ENCODE measurements around the gene TRIM58.

Gene TRIM58

GRCh38 chr1:247857069-247857984 is at the start of gene TRIM58:
Gene TRIM58 (plus strand): TSS chr1:247857187. CDS start chr1:247857247, 60 bp downstream.
- in situ Hi-C loops (cut with HindIII; ENCODE audit: low sequenced_read_pairs): no loop called here
- H3K4me3 ChIP-seq (ENCODE audit: low read depth, low read length): peak within 1 kb of the TSS; percentile 48
- TF ChIP-seq, protein P1, sequence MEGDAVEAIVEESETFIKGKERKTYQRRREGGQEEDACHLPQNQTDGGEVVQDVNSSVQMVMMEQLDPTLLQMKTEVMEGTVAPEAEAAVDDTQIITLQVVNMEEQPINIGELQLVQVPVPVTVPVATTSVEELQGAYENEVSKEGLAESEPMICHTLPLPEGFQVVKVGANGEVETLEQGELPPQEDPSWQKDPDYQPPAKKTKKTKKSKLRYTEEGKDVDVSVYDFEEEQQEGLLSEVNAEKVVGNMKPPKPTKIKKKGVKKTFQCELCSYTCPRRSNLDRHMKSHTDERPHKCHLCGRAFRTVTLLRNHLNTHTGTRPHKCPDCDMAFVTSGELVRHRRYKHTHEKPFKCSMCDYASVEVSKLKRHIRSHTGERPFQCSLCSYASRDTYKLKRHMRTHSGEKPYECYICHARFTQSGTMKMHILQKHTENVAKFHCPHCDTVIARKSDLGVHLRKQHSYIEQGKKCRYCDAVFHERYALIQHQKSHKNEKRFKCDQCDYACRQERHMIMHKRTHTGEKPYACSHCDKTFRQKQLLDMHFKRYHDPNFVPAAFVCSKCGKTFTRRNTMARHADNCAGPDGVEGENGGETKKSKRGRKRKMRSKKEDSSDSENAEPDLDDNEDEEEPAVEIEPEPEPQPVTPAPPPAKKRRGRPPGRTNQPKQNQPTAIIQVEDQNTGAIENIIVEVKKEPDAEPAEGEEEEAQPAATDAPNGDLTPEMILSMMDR (IDR thresholded peaks at IDR 0.05; ENCODE audit: low read depth, low read length, missing control alignments): no peak
- no peak for DNase-seq (ENCODE audit: low read depth)

- no peak for DNase-seq (ENCODE audit: low read depth)
- in situ Hi-C loops (cut with HindIII; ENCODE audit: low sequenced_read_pairs): no loop called here
- H3K4me3 ChIP-seq (ENCODE audit: low read depth, low read length): no peak overlapping the region
- TF ChIP-seq, protein P1 (IDR thresholded peaks at IDR 0.05; ENCODE audit: low read depth, low read length, missing control alignments): no peak
Measured at GRCh38 chr1:247812637-247813036, 44.4 kb upstream of the TRIM58 start.

DNA sequence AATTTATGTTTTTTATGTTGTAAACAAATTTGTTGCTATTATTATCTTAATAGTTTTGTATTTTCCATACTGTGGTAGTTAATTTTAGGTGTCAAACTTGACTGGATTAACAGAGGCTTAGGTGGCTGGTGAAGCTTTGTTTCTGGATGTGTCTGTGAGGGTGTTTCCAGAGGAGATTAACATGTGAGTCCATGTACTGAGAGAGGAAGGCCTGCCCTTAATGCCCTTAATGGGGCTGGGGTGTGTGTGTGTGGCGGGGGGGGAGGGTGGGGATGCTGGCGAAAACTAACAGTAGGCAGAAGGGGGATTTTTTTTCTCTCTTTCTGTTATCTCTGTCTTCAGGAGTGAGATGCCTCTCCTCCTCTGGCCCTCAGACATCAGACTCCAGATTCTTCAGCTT is 34.9 kb upstream of the TRIM58 start:
- TF ChIP-seq, protein P1 (IDR thresholded peaks at IDR 0.05; ENCODE audit: low read depth, low read length, missing control alignments): no peak
- no peak for DNase-seq (ENCODE audit: low read depth)
- in situ Hi-C loops (cut with HindIII; ENCODE audit: low sequenced_read_pairs): no loop called here
- H3K4me3 ChIP-seq (ENCODE audit: low read depth, low read length): no peak overlapping the region

DNA sequence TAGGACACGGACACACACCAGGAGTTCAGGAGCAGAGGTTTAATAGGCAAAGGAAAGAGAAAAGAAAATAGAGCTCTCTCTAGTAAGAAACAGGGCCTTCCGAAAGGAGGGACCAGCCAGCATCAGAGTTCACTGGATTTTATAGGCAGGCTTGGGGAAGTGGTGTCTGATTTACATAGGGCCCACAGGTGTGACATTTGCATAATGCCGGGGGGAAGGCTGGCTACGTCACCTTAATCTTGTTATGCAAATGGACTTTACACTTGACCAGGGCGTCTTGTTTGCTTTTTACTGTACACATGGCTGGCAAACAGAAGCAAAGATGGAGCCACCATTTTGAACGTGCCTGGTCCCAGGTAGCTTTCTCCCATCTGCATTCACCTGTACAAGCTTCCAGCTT is 33.0 kb upstream of the TRIM58 start, which contains the start of gene OR14A16:
TSS of gene OR14A16 (minus strand) at position 97 of the 400 bp plus-strand sequence. CDS start 8,390 bp downstream, outside the sequence.
- no peak for DNase-seq (ENCODE audit: low read depth)
- in situ Hi-C loops (cut with HindIII; ENCODE audit: low sequenced_read_pairs): no loop called here
- H3K4me3 ChIP-seq (ENCODE audit: low read depth, low read length): no peak within 1 kb of the TSS
- TF ChIP-seq, protein P1 (IDR thresholded peaks at IDR 0.05; ENCODE audit: low read depth, low read length, missing control alignments): no peak

- no peak overlapping the region for H3K4me3 ChIP-seq (ENCODE audit: low read depth, low read length)
- in situ Hi-C loops (cut with HindIII; ENCODE audit: low sequenced_read_pairs): no loop called here
- TF ChIP-seq, protein P1 (IDR thresholded peaks at IDR 0.05; ENCODE audit: low read depth, low read length, missing control alignments): no peak
- no peak for DNase-seq (ENCODE audit: low read depth)
Measured at GRCh38 chr1:247825362-247825761, 31.6 kb upstream of the TRIM58 start.

- TF ChIP-seq, protein P1 (IDR thresholded peaks at IDR 0.05; ENCODE audit: low read depth, low read length, missing control alignments): no peak
- peak; percentile 2 for DNase-seq (ENCODE audit: low read depth)
- H3K4me3 ChIP-seq (ENCODE audit: low read depth, low read length): no peak overlapping the region
- in situ Hi-C loops (cut with HindIII; ENCODE audit: low sequenced_read_pairs): no loop called here
Measured at GRCh38 chr1:247829656-247830055, 27.3 kb upstream of the TRIM58 start.
